Left lung (tissue), 10 donors: Measurements from ENCODE around the gene PICALM. TPM values are rescaled to one million over a fixed set of nuclear protein-coding genes. Genes with fewer than 3 reads are reported as not detected.
"Not testable (repeated sequence)": the region's sequence is repeated elsewhere in the genome, so short reads cannot be mapped to it uniquely, and the experiment has no call there.

ENCODE experiments used
- ATAC-seq: fragments of 200-7000 bp; cut with Tn5 transposase; one replicate; pipeline ENCODE4 v1.9.1; 2020; ENCODE audit warnings: moderate library complexity
- DNase-seq, 4 donors: peaks; one replicate each; pipeline ENCODE4 v3.0.0-alpha.2; 2013 to 2020
- H3K27ac ChIP-seq, 2 donors: fragments of 200-600 bp; sonication (generic) in 1 of 2; one replicate each; pipeline versions ENCODE4 v1.5.0 to v1.8.0; 2020 to 2021
- H3K27me3 ChIP-seq, 2 donors: fragments of 200-600 bp; sonication (generic) in 1 of 2; one replicate each; pipeline versions ENCODE4 v1.5.0 to v1.8.0; 2020 to 2021
- H3K36me3 ChIP-seq, 2 donors: fragments of 200-600 bp; sonication (generic) in 1 of 2; one replicate each; pipeline versions ENCODE4 v1.5.0 to v1.8.0; 2020 to 2021
- H3K4me1 ChIP-seq, 2 donors: fragments of 200-600 bp; one replicate each; pipeline ENCODE4 v1.8.0; 2021
- H3K4me3 ChIP-seq, 2 donors: fragments of 200-600 bp; sonication (generic) in 1 of 2; one replicate each; pipeline versions ENCODE4 v1.5.0 to v1.8.0; 2020 to 2021; ENCODE audit warnings: mild to moderate bottlenecking in 1 of 2
- H3K9me3 ChIP-seq, 2 donors: fragments of 200-600 bp; sonication (generic) in 1 of 2; one replicate each; pipeline versions ENCODE4 v1.5.0 to v1.8.0; 2020 to 2021
- intact Hi-C, 2 donors: fragments of 100-400 bp; cut with DNase I; formaldehyde crosslinking; loops; one replicate each; pipeline versions ENCODE4 v1.11.2 to v1.14.2; 2022
- polyA plus RNA-seq, 6 donors: library from polyadenylated mRNA; unstranded; fragments of 120-200 nt; gene quantifications; one replicate each; pipeline ENCODE4 v1.2.1, GENCODE V29; 2013; ENCODE audit not compliant: insufficient read length in 6 of 6
- total RNA-seq, 2 donors: library from RNA; stranded (reverse); fragmentation: NEBNext Ultra II Directional; extraction: Animal tissue kit (Norgen Biotek cat#: 25700); gene quantifications; one replicate each; pipeline ENCODE4 v1.2.1, GENCODE V29; 2021
- TF ChIP-seq, protein P1 (sequence below), 2 donors: fragments of 200-600 bp; sonication (generic) in 1 of 2; IDR thresholded peaks; one replicate each; pipeline versions ENCODE4 v1.5.0 to v1.8.0; 2021; ENCODE audit warnings: antibody characterized with exemption in 2 of 2
- donor health status: DM: no; HTN: yes; CAD: no.
- donor health status: DM: no; HTN: no; CAD: no.

The PICALM gene
- total and polyA plus RNA-seq, 8 donors, result 159 to 216 (median 182) TPM

DNA sequence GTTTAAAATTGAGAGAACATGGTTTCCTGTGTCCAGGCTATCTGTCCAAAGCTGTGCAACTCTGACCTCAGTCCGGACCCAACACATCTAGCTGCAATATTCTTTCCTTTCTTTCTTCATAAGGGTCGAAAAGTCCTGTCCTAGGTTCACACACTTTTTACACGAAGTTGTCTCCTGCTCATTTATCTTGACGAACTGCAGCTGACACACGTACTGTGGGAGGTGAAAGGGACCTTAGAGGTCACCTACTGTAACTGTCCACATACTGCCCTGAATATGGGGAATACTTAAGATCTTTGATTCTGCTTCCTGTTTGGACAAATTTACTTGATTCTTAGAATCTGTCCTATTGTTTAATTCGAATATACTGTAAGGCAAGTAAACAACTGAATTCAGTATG is 107.8 kb downstream of the PICALM start:
- TF ChIP-seq, protein P1, sequence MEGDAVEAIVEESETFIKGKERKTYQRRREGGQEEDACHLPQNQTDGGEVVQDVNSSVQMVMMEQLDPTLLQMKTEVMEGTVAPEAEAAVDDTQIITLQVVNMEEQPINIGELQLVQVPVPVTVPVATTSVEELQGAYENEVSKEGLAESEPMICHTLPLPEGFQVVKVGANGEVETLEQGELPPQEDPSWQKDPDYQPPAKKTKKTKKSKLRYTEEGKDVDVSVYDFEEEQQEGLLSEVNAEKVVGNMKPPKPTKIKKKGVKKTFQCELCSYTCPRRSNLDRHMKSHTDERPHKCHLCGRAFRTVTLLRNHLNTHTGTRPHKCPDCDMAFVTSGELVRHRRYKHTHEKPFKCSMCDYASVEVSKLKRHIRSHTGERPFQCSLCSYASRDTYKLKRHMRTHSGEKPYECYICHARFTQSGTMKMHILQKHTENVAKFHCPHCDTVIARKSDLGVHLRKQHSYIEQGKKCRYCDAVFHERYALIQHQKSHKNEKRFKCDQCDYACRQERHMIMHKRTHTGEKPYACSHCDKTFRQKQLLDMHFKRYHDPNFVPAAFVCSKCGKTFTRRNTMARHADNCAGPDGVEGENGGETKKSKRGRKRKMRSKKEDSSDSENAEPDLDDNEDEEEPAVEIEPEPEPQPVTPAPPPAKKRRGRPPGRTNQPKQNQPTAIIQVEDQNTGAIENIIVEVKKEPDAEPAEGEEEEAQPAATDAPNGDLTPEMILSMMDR (IDR thresholded peaks at IDR 0.05), result no peak

DNA sequence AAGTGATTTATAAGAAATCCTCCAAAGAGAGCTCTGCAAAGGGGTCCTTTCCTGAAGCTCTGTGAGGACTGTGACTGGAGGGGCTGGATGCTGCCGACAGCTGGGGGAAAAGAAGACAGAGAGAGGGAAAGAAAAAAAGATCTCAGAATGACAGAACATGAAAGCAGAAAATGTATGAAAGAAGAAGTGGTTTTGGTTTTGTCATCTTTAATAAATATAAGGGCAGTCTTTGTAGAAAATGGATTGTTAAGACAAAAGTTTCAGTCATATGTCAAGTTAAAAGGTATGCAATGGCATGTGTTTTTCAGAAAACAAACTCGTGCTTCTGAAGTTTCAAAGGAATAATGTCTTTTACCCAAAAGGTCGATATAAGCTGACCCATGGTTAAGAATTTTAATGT is 108.2 kb downstream of the PICALM start:
- H3K27ac ChIP-seq, result no peak overlapping the region

More for the DNA sequence above, 107.8 kb downstream of the PICALM start:
- H3K27ac ChIP-seq, result no peak overlapping the region
- peaks cover 0 to 3% of the 10 kb centered on the region in 2 donors for H3K4me1 ChIP-seq
- no peaks in the 10 kb centered on the region for H3K9me3 ChIP-seq
- ATAC-seq, result no peak
- intact Hi-C loops, result no loop called here
- no peak overlapping the region for H3K4me3 ChIP-seq
- H3K27me3 ChIP-seq, result no peaks in the 10 kb centered on the region
- peaks cover 0 to 89% of the 10 kb centered on the region in 2 donors for H3K36me3 ChIP-seq
- DNase-seq, result no peak

DNA sequence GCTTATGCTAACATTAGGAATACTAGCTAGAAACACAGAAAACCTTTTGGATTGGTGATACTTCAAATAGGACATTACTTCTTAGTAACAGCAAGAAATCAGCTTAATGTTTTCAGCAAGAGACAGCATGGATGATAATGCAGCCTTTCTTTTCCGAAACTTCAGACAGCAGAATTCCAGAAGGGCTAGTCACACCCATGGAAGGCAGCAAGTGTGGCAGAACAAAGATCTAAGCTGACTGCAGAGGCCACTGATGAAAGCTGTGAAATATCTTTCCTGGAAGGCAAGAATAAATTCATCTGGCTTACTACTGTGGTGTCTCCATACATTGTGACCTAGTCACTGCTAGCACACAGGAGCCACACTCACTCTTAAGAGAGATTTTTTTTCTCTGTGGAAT is 113.4 kb downstream of the PICALM start:
- intact Hi-C loops, result no loop called here
- H3K36me3 ChIP-seq, result peaks cover 0 to 63% of the 10 kb centered on the region in 2 donors
- ATAC-seq (peak; percentile 58), DNase-seq (no peak)
- no peak overlapping the region for H3K4me3 ChIP-seq
- TF ChIP-seq, protein P1 (IDR thresholded peaks at IDR 0.05), result no peak
- peak overlapping the region in 1 of 2 donors; percentile 15 for H3K27ac ChIP-seq
- peaks cover 0 to 11% of the 10 kb centered on the region in 2 donors for H3K4me1 ChIP-seq
- H3K27me3 ChIP-seq, result no peaks in the 10 kb centered on the region
- H3K9me3 ChIP-seq, result no peaks in the 10 kb centered on the region

More for the DNA sequence above, 108.2 kb downstream of the PICALM start:
- TF ChIP-seq, protein P1 (IDR thresholded peaks at IDR 0.05), result no peak
- Histone ChIP-seq H3K9me3 (no peaks in the 10 kb centered on the region), H3K27me3 (no peaks in the 10 kb centered on the region), H3K36me3 (peaks cover 0 to 89% of the 10 kb centered on the region in 2 donors), H3K4me1 (peaks cover 0 to 3% of the 10 kb centered on the region in 2 donors), H3K4me3 (no peak overlapping the region)
- ATAC-seq, result no peak
- no peak for DNase-seq
- intact Hi-C loops, result no loop called here

DNA sequence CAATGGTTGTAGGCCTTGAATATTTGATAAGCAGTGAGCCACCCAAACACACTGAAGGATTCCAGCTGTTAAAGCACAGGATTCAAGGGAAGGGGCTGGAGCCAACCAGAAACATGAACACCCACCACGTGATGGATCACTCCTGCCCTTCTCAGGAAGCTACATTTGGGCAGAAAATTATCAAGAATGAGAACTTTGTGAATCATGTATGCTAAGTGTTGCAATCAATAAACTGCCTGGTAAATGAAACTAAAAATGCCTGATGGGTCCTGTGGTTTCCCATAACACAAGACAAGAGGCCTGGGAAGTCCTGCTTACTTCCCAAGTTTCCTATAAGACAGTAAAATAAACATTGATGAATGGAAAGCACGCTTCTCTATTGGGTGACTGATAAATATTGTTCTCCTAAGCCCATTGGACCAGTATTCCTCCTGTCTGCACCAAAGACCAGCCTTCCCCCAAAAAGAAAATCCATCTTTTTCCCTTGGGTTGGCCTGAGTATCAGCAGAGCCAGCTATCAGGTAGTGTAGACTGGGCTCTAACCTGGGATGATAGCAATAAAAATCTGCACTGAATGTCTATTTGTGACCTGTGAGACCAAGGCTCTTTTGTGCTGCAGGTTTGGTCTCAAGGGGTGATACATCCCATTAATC is 115.3 kb downstream of the PICALM start:
- ATAC-seq (peak; percentile 6), DNase-seq (no peak)
- Histone ChIP-seq H3K36me3 (peaks cover 0 to 45% of the 10 kb centered on the region in 2 donors), H3K27ac (peak overlapping the region in 1 of 2 donors; percentile 37), H3K4me1 (peaks cover under 1 to 22% of the 10 kb centered on the region in 2 donors), H3K27me3 (no peaks in the 10 kb centered on the region), H3K9me3 (no peaks in the 10 kb centered on the region), H3K4me3 (no peak overlapping the region)
- intact Hi-C loops, result no loop called here
- TF ChIP-seq, protein P1 (IDR thresholded peaks at IDR 0.05), result no peak

DNA sequence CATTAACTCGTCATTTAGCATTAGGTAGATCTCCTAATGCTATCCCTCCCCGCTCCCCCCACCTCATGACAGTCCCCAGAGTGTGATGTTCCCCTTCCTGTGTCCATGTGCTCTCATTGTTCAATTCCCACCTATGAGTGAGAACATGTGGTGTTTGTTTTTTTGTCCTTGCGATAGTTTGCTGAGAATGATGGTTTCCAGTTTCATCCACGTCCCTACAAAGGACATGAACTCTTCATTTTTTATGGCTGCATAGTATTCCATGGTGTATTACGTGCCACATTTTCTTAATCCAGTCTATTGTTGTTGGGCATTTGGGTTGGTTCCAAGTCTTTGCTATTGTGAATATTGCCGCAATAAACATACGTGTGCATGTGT is 116.8 kb downstream of the PICALM start:
- H3K9me3 ChIP-seq, intact Hi-C loops, DNase-seq, H3K4me3 ChIP-seq, H3K27me3 ChIP-seq, H3K27ac ChIP-seq, ATAC-seq: not testable (repeated sequence)
- Histone ChIP-seq H3K4me1 (peaks cover 13 to 37% of the 10 kb centered on the region in 2 donors), H3K36me3 (peaks cover 0 to 30% of the 10 kb centered on the region in 2 donors)
